ENCODE measurements around the gene DUSP7.
A peak's percentile ranks its signal among the peaks of the same experiment; 100 is the strongest.

Gene DUSP7

GRCh38 chr3:52041118-52041731 lies 15.1 kb downstream of the DUSP7 start:
- CTCF ChIA-PET: interaction anchor here (1.0 to 2.4 kb wide), 11 partner anchors 9 to 82 kb away, joined by 3 to 12 read pairs (median 5); no protein-coding TSS in a partner anchor
- POLR2A ChIA-PET: no interaction called here
- no peak for DNase-seq (ENCODE audit: low read depth, low spot score)
- no peak overlapping the region for H3K4me3 ChIP-seq (ENCODE audit: low read depth, low read length)
- TF ChIP-seq, protein P1, sequence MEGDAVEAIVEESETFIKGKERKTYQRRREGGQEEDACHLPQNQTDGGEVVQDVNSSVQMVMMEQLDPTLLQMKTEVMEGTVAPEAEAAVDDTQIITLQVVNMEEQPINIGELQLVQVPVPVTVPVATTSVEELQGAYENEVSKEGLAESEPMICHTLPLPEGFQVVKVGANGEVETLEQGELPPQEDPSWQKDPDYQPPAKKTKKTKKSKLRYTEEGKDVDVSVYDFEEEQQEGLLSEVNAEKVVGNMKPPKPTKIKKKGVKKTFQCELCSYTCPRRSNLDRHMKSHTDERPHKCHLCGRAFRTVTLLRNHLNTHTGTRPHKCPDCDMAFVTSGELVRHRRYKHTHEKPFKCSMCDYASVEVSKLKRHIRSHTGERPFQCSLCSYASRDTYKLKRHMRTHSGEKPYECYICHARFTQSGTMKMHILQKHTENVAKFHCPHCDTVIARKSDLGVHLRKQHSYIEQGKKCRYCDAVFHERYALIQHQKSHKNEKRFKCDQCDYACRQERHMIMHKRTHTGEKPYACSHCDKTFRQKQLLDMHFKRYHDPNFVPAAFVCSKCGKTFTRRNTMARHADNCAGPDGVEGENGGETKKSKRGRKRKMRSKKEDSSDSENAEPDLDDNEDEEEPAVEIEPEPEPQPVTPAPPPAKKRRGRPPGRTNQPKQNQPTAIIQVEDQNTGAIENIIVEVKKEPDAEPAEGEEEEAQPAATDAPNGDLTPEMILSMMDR (IDR thresholded peaks at IDR 0.05; ENCODE audit: insufficient read depth, low read length, missing control alignments): peak; percentile 41

GRCh38 chr3:52040600-52040999 lies 15.8 kb downstream of the DUSP7 start:
- TF ChIP-seq, protein P1 (IDR thresholded peaks at IDR 0.05; ENCODE audit: insufficient read depth, low read length, missing control alignments): no peak
- no peak for DNase-seq (ENCODE audit: low read depth, low spot score)
- ChIA-PET POLR2A (interaction anchor here (0.5 kb wide), 1 partner anchor 18 kb away, joined by 3 read pairs; no protein-coding TSS in a partner anchor), CTCF (interaction anchor here (1.2 to 2.4 kb wide), 7 partner anchors 12 to 40 kb away, joined by 3 to 12 read pairs (median 6); no protein-coding TSS in a partner anchor)
- H3K4me3 ChIP-seq (ENCODE audit: low read depth, low read length): no peak overlapping the region

DNA sequence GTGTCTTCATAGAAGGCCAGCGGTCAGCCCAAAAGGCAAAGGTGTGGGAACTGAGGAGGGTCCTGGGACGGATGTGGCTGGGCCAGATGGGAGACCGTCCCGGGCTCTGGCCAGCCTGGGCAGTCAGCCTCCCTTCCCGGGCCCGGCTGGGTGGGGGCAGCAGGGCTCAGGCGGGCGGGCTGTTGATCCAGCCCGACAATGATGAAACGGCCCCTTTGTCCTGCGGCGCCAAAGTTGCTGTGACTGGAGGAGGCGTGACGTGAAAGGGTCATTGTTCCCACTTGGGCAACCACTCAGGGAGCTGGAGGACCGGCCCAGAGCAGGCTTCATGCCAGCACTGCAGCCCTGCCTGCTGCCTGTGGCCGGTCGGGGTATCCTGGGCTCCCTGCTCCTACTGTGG lies 16.5 kb downstream of the DUSP7 start:
- no peak for DNase-seq (ENCODE audit: low read depth, low spot score)
- ChIA-PET POLR2A (interaction anchor here (0.5 kb wide), 1 partner anchor 17 kb away, joined by 3 read pairs; no protein-coding TSS in a partner anchor), CTCF (interaction anchor here (1.4 to 2.4 kb wide), 3 partner anchors 17 to 34 kb away, joined by 3 to 7 read pairs (median 6); no protein-coding TSS in a partner anchor)
- H3K4me3 ChIP-seq (ENCODE audit: low read depth, low read length): no peak overlapping the region
- TF ChIP-seq, protein P1 (IDR thresholded peaks at IDR 0.05; ENCODE audit: insufficient read depth, low read length, missing control alignments): no peak

DNA sequence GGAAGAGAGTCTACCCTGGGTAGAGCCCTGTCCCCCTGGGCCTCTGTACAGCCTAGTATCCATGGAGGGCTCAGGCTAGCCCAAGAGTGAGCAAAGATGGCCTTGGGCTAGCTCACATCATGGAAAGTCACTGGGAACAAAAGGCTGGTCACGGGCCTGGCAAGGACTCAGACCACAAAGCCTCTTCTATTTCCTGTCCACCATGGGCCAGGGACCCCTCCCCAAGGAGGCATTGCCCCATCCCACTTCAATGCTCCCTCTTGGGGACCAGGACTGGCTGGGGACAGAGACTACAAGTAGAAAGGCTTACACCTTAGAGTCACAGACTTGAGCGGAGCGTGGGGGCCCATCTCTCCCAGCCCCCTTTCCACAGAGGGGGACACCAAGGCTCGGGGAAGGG lies 16.9 kb downstream of the DUSP7 start:
- no peak overlapping the region for H3K4me3 ChIP-seq (ENCODE audit: low read depth, low read length)
- TF ChIP-seq, protein P1 (IDR thresholded peaks at IDR 0.05; ENCODE audit: insufficient read depth, low read length, missing control alignments): no peak
- POLR2A ChIA-PET: no interaction called here
- CTCF ChIA-PET: interaction anchor here (1.0 to 1.6 kb wide), 2 partner anchors 10 to 13 kb away, joined by 4 to 6 read pairs; no protein-coding TSS in a partner anchor
- no peak for DNase-seq (ENCODE audit: low read depth, low spot score)

DNA sequence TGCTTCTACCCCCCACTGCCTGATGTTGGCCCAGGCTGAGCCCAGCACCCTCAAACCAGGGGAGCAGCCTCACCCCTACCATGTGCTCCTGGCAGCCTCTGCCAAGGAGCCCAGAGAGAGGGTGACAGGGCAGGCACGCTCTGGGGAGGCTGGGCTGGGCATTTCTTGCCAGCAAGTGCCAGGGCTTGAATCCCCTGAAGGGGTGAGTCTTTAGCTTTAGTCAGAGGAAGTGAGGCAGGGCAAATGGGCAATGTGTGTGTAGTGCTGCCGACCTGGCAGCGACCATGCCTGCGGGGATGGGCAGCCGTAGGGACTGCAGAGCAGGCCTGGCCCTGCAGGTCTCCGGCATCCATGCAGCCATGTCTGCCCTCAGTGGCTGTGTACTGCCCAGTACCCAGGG lies 18.1 kb downstream of the DUSP7 start:
- CTCF ChIA-PET: interaction anchor here (1.0 to 2.5 kb wide), 4 partner anchors 9 to 34 kb away, joined by 3 to 11 read pairs (median 5); no protein-coding TSS in a partner anchor

GRCh38 chr3:52037291-52037690 lies 19.1 kb downstream of the DUSP7 start:
- CTCF ChIA-PET: interaction anchor here (0.6 to 2.5 kb wide), 6 partner anchors 15 to 86 kb away, joined by 3 to 11 read pairs (median 4); partner anchors contain the start of gene RPL29
- TF ChIP-seq, protein P1 (IDR thresholded peaks at IDR 0.05; ENCODE audit: insufficient read depth, low read length, missing control alignments): no peak
- H3K4me3 ChIP-seq (ENCODE audit: low read depth, low read length): no peak overlapping the region
- DNase-seq (ENCODE audit: low read depth, low spot score): no peak
- POLR2A ChIA-PET: interaction anchor here (1.9 kb wide), 1 partner anchor 9 kb away, joined by 6 read pairs; no protein-coding TSS in a partner anchor

More for the DNA sequence above, 18.1 kb downstream of the DUSP7 start:
- TF ChIP-seq, protein P1 (IDR thresholded peaks at IDR 0.05; ENCODE audit: insufficient read depth, low read length, missing control alignments): no peak
- no peak for DNase-seq (ENCODE audit: low read depth, low spot score)
- POLR2A ChIA-PET: interaction anchor here (0.6 kb wide), 1 partner anchor 337 kb away, joined by 3 read pairs; no protein-coding TSS in a partner anchor
- H3K4me3 ChIP-seq (ENCODE audit: low read depth, low read length): no peak overlapping the region
